Glutamatergic neuron (in vitro differentiated cells): ENCODE results near the gene GUK1. TPM values are rescaled to one million over a fixed set of nuclear protein-coding genes. Genes with fewer than 3 reads are reported as not detected.

Source experiments
- DNase-seq: peaks from one replicate; pipeline ENCODE4 v3.0.0; 2022
- H3K27ac Mint-ChIP-seq: one replicate; pipeline ENCODE4 v1.8.0; 2020; ENCODE audit warnings: mild to moderate bottlenecking, mixed read lengths, inconsistent platforms; ENCODE audit not compliant: unreplicated experiment
- H3K27me3 Mint-ChIP-seq: one replicate; pipeline ENCODE4 v1.8.0; 2020; ENCODE audit warnings: mild to moderate bottlenecking, moderate library complexity, mixed read lengths, inconsistent platforms; ENCODE audit not compliant: unreplicated experiment
- H3K36me3 Mint-ChIP-seq: one replicate; pipeline ENCODE4 v1.8.0; 2020; ENCODE audit warnings: mild to moderate bottlenecking, mixed read lengths, inconsistent platforms; ENCODE audit not compliant: unreplicated experiment
- H3K4me1 Mint-ChIP-seq: one replicate; pipeline ENCODE4 v1.8.0; 2020; ENCODE audit warnings: mild to moderate bottlenecking, low read depth, mixed read lengths, inconsistent platforms; ENCODE audit not compliant: unreplicated experiment
- H3K4me3 Mint-ChIP-seq: one replicate; pipeline ENCODE4 v1.8.0; 2020; ENCODE audit warnings: mild to moderate bottlenecking, mixed read lengths, inconsistent platforms; ENCODE audit not compliant: unreplicated experiment
- H3K9me3 Mint-ChIP-seq: one replicate; pipeline ENCODE4 v1.8.0; 2020; ENCODE audit warnings: mild to moderate bottlenecking, moderate library complexity, mixed read lengths, inconsistent platforms; ENCODE audit not compliant: unreplicated experiment
- total RNA-seq: library from RNA; stranded (reverse); fragmentation: NEBNext Ultra II Directional; extraction: Animal tissue kit (Norgen Biotek cat#: 25700); gene quantifications from one replicate; pipeline ENCODE4 v1.2.1, GENCODE V29; 2021; ENCODE audit not compliant: unreplicated experiment
- TF ChIP-seq, protein P1 (sequence below): fragments of 200-600 bp; sonication (generic); IDR thresholded peaks from one replicate; pipeline ENCODE4 v1.5.0; 2021; ENCODE audit not compliant: partially characterized antibody, unreplicated experiment

The GUK1 gene
- total RNA-seq, 1 donor from 2014 or later: 128 TPM

DNA sequence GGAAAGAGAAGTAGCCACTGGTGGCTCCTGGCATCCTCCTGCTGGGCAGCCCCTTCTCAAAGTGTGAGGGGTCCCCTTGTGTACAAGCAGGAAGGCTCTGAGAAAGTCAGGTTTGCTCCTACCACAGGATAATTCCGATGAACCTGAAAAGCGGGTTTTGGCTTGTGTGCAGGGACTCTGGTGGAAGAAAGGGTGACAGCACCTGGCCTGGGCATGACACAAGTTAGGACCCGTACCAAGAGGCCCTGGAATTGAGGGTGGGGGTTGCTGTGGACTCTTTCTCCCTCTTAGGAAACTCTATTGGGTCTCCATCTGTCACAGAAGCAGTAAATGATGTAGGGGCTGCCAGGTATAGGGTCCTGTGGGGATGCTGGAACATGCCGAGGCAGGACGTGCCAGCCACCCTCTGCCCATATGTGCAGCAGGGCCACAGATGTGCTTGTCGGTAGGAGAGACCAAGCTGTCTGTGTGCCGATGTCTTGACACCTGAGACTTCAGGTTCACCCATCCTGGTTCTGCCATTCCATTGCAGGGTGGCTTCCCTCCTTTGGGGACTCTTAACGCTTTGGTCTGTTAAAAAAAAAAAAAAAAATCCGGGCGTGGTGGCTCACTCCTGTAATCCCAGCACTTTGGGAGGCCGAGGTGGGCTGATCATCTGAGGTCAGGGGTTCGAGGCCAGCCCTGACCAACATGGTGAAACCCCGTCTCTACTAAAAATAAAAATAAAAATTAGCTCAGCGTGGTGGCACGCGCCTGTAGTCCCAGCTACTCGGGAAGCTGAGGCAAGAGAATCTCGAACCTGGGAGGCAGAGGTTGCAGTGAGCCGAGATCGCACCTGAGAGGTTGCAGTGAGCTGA lies 46.8 kb upstream of the GUK1 start:
- H3K27ac Mint-ChIP-seq: no peak overlapping the region
- TF ChIP-seq, protein P1, sequence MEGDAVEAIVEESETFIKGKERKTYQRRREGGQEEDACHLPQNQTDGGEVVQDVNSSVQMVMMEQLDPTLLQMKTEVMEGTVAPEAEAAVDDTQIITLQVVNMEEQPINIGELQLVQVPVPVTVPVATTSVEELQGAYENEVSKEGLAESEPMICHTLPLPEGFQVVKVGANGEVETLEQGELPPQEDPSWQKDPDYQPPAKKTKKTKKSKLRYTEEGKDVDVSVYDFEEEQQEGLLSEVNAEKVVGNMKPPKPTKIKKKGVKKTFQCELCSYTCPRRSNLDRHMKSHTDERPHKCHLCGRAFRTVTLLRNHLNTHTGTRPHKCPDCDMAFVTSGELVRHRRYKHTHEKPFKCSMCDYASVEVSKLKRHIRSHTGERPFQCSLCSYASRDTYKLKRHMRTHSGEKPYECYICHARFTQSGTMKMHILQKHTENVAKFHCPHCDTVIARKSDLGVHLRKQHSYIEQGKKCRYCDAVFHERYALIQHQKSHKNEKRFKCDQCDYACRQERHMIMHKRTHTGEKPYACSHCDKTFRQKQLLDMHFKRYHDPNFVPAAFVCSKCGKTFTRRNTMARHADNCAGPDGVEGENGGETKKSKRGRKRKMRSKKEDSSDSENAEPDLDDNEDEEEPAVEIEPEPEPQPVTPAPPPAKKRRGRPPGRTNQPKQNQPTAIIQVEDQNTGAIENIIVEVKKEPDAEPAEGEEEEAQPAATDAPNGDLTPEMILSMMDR: no peak
- DNase-seq: no peak
- H3K4me1 Mint-ChIP-seq: peaks cover 23% of the 10 kb centered on the region
- peaks cover 10% of the 10 kb centered on the region for H3K9me3 Mint-ChIP-seq
- no peak overlapping the region for H3K4me3 Mint-ChIP-seq
- H3K36me3 Mint-ChIP-seq: peaks cover 18% of the 10 kb centered on the region
- peaks cover 4% of the 10 kb centered on the region for H3K27me3 Mint-ChIP-seq

DNA sequence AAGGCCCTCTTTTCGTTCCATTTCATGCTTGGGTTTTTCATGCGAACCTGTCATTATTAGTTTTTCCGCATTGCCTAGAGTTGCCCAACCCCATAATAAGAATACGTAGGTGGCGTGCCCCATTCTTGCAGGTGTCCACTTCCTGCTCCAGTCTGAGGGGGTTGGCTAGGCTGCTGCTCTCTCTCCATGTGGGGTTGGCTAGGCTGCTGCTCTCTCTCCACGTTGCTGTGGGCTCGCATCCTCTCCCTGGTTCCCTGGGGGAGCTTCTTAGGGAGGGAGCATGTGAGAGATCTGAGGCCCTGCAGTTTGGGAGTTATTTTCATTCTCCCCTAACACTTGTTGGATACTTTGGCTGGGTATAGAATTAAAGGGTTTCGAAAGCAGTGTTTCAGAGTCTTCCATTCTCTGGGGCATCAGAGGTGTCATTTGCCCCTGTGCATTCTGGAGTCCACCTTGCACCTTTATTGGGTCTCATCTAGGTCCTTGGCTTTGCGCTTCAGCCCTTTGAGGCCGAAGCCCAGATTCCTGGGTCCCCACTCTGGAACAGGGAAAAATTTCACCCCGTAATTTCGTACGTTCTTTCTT lies 45.6 kb upstream of the GUK1 start:
- H3K27ac Mint-ChIP-seq: no peak overlapping the region
- peaks cover 8% of the 10 kb centered on the region for H3K9me3 Mint-ChIP-seq
- TF ChIP-seq, protein P1: no peak
- H3K4me3 Mint-ChIP-seq: no peak overlapping the region
- peaks cover 2% of the 10 kb centered on the region for H3K27me3 Mint-ChIP-seq
- peaks cover 16% of the 10 kb centered on the region for H3K4me1 Mint-ChIP-seq
- H3K36me3 Mint-ChIP-seq: peaks cover 18% of the 10 kb centered on the region
- DNase-seq: no peak

DNA sequence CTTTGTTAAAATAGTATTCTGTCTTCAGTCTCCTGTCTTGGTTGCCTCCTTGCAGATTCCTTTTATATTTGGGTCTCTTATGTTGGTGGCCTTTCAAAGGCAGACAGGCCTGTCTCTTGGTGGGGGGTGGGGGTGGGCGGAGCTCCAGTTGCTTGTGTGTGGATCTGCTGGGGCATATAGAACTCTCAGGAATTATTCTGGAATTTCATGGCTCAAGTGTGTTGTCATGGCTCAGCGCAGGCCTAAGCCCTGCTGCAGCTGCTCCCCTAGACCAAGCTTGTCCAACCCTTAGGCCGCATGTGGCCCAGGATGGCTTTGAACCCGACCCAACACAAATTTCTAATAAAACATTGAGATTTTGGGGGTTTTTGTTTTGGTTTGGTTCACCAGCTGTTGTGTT lies 44.9 kb upstream of the GUK1 start:
- Mint-ChIP-seq H3K9me3 (peaks cover 8% of the 10 kb centered on the region), H3K27ac (no peak overlapping the region), H3K4me3 (no peak overlapping the region), H3K27me3 (peaks cover 3% of the 10 kb centered on the region), H3K36me3 (peaks cover 18% of the 10 kb centered on the region), H3K4me1 (peaks cover 12% of the 10 kb centered on the region)
- DNase-seq: no peak
- TF ChIP-seq, protein P1: no peak

DNA sequence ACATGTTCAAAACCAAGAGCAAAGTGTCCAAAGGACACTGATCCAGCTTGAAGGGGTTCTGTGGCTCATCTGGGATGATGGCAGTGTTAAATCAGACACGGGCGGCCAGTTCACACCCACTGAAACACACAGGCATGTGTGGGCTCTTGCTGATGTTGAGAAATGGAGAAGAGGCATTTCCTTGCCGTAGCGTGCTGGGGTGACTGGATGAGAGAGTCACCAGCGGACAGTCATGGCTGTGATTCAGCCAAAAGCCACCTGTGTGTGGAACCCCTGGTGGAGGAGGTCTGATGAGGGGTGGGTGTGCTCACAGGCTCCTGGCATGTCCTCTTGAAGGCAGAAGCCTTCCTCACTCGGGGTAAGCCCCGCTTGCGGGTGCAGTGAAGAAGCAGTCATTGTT lies 44.1 kb upstream of the GUK1 start:
- peaks cover 18% of the 10 kb centered on the region for H3K36me3 Mint-ChIP-seq
- no peak overlapping the region for H3K4me3 Mint-ChIP-seq
- peaks cover 3% of the 10 kb centered on the region for H3K27me3 Mint-ChIP-seq
- TF ChIP-seq, protein P1: no peak
- H3K4me1 Mint-ChIP-seq: peaks cover 7% of the 10 kb centered on the region
- peaks cover 8% of the 10 kb centered on the region for H3K9me3 Mint-ChIP-seq
- DNase-seq: no peak
- no peak overlapping the region for H3K27ac Mint-ChIP-seq
